Measurements from ENCODE around the gene RNF208.
"Not testable (repeated sequence)": the region's sequence is repeated elsewhere in the genome, so short reads cannot be mapped to it uniquely, and the experiment has no call there.

The RNF208 gene

GRCh38 chr9:137254624-137255447, 32.8 kb upstream of the RNF208 start, which contains the start of gene NELFB:
TSS of gene NELFB (plus strand) at chr9:137255327.
- H3K4me3 ChIP-seq (ENCODE audit: low read depth, low read length) = peak within 1 kb of the TSS; percentile 95
- DNase-seq (ENCODE audit: low read depth) = peak; percentile 41

GRCh38 chr9:137253717-137254623, 31.9 kb upstream of the RNF208 start:
- peak overlapping the region; percentile 86 for H3K4me3 ChIP-seq (ENCODE audit: low read depth, low read length)
- no peak for DNase-seq (ENCODE audit: low read depth)

GRCh38 chr9:137252555-137253506, 30.8 kb upstream of the RNF208 start:
- no peak for DNase-seq (ENCODE audit: low read depth)
- no peak overlapping the region for H3K4me3 ChIP-seq (ENCODE audit: low read depth, low read length)

- no peak for DNase-seq (ENCODE audit: low read depth)
- no peak overlapping the region for H3K4me3 ChIP-seq (ENCODE audit: low read depth, low read length)
These were observed 29.6 kb upstream of the RNF208 start for GRCh38 chr9:137251490-137252268.

- DNase-seq (ENCODE audit: low read depth) = no peak
- H3K4me3 ChIP-seq (ENCODE audit: low read depth, low read length) = no peak within 1 kb of the TSS
These were observed 29.1 kb upstream of the RNF208 start, which contains the start of gene STPG3 for GRCh38 chr9:137251194-137251461. TSS of gene STPG3 (plus strand) at chr9:137251286. CDS start at chr9:137251287, 1 bp downstream.

GRCh38 chr9:137250329-137251193, 28.5 kb upstream of the RNF208 start:
- H3K4me3 ChIP-seq (ENCODE audit: low read depth, low read length) = no peak overlapping the region
- no peak for DNase-seq (ENCODE audit: low read depth)

GRCh38 chr9:137247916-137248175, 25.8 kb upstream of the RNF208 start:
- DNase-seq (ENCODE audit: low read depth) = no peak
- no peak overlapping the region for H3K4me3 ChIP-seq (ENCODE audit: low read depth, low read length)

- H3K4me3 ChIP-seq (ENCODE audit: low read depth, low read length) = no peak overlapping the region
- DNase-seq (ENCODE audit: low read depth) = no peak
These were observed 25.3 kb upstream of the RNF208 start for GRCh38 chr9:137247135-137247915.

- H3K4me3 ChIP-seq (ENCODE audit: low read depth, low read length) = no peak overlapping the region
- no peak for DNase-seq (ENCODE audit: low read depth)
These were observed 23.7 kb upstream of the RNF208 start for GRCh38 chr9:137245450-137246421.

GRCh38 chr9:137244486-137245449, 22.7 kb upstream of the RNF208 start:
- DNase-seq (ENCODE audit: low read depth) = no peak
- no peak overlapping the region for H3K4me3 ChIP-seq (ENCODE audit: low read depth, low read length)

GRCh38 chr9:137243626-137244485, 21.8 kb upstream of the RNF208 start:
- DNase-seq (ENCODE audit: low read depth) = no peak
- no peak overlapping the region for H3K4me3 ChIP-seq (ENCODE audit: low read depth, low read length)

- DNase-seq (ENCODE audit: low read depth); H3K4me3 ChIP-seq (ENCODE audit: low read depth, low read length): not testable (repeated sequence)
These were observed 21.2 kb upstream of the RNF208 start for GRCh38 chr9:137243266-137243625.

GRCh38 chr9:137242269-137243203, 20.5 kb upstream of the RNF208 start:
- peak overlapping the region; percentile 85 for H3K4me3 ChIP-seq (ENCODE audit: low read depth, low read length)
- DNase-seq (ENCODE audit: low read depth) = no peak

Measured in skeletal muscle cell (primary cell).